ENCODE results near the gene F10. TPM values are rescaled to one million over a fixed set of nuclear protein-coding genes. Genes with fewer than 3 reads are reported as not detected.

The F10 gene
- total RNA-seq, 1 donor from 2014 or later: 0.23 TPM

DNA sequence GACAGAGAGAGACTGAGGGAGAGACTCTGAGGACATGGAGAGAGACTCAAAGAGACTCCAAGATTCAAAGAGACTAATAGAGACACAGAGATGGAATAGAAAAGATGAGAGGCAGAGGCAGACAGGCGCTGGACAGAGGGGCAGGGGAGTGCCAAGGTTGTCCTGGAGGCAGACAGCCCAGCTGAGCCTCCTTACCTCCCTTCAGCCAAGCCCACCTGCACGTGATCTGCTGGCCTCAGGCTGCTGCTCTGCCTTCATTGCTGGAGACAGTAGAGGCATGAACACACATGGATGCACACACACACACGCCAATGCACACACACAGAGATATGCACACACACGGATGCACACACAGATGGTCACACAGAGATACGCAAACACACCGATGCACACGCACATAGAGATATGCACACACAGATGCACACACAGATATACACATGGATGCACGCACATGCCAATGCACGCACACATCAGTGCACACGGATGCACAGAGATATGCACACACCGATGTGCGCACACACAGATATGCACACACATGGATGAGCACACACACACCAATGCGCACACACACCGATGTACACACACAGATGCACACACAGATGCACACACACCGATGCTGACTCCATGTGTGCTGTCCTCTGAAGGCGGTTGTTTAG, 3.3 kb upstream of the F10 start:
- Mint-ChIP-seq H3K4me3 (ENCODE audit: unreplicated experiment) (no peak overlapping the region), H3K27me3 (ENCODE audit: unreplicated experiment) (peaks cover 15% of the 10 kb centered on the region), H3K9me3 (ENCODE audit: unreplicated experiment) (no peaks in the 10 kb centered on the region), H3K4me1 (ENCODE audit: unreplicated experiment) (no peaks in the 10 kb centered on the region), H3K27ac (ENCODE audit: unreplicated experiment) (no peak overlapping the region), H3K36me3 (ENCODE audit: low read depth, unreplicated experiment) (peaks cover 4% of the 10 kb centered on the region)
- TF ChIP-seq, protein P1, sequence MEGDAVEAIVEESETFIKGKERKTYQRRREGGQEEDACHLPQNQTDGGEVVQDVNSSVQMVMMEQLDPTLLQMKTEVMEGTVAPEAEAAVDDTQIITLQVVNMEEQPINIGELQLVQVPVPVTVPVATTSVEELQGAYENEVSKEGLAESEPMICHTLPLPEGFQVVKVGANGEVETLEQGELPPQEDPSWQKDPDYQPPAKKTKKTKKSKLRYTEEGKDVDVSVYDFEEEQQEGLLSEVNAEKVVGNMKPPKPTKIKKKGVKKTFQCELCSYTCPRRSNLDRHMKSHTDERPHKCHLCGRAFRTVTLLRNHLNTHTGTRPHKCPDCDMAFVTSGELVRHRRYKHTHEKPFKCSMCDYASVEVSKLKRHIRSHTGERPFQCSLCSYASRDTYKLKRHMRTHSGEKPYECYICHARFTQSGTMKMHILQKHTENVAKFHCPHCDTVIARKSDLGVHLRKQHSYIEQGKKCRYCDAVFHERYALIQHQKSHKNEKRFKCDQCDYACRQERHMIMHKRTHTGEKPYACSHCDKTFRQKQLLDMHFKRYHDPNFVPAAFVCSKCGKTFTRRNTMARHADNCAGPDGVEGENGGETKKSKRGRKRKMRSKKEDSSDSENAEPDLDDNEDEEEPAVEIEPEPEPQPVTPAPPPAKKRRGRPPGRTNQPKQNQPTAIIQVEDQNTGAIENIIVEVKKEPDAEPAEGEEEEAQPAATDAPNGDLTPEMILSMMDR (IDR thresholded peaks at IDR 0.05; ENCODE audit: unreplicated experiment): no peak
- DNase-seq (ENCODE audit: low spot score): no peak

DNA sequence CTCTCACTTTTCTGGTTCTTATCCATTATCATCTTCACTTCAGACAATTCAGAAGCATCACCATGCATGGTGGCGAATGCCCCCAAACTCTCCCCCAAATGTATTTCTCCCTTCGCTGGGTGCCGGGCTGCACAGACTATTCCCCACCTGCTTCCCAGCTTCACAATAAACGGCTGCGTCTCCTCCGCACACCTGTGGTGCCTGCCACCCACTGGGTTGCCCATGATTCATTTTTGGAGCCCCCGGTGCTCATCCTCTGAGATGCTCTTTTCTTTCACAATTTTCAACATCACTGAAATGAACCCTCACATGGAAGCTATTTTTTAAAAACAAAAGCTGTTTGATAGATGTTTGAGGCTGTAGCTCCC, 2.8 kb upstream of the F10 start:
- H3K4me1 Mint-ChIP-seq (ENCODE audit: unreplicated experiment): no peaks in the 10 kb centered on the region
- H3K36me3 Mint-ChIP-seq (ENCODE audit: low read depth, unreplicated experiment): peaks cover 4% of the 10 kb centered on the region
- TF ChIP-seq, protein P1 (IDR thresholded peaks at IDR 0.05; ENCODE audit: unreplicated experiment): no peak
- no peak for DNase-seq (ENCODE audit: low spot score)
- no peak overlapping the region for H3K4me3 Mint-ChIP-seq (ENCODE audit: unreplicated experiment)
- peaks cover 15% of the 10 kb centered on the region for H3K27me3 Mint-ChIP-seq (ENCODE audit: unreplicated experiment)
- H3K9me3 Mint-ChIP-seq (ENCODE audit: unreplicated experiment): no peaks in the 10 kb centered on the region
- H3K27ac Mint-ChIP-seq (ENCODE audit: unreplicated experiment): no peak overlapping the region

DNA sequence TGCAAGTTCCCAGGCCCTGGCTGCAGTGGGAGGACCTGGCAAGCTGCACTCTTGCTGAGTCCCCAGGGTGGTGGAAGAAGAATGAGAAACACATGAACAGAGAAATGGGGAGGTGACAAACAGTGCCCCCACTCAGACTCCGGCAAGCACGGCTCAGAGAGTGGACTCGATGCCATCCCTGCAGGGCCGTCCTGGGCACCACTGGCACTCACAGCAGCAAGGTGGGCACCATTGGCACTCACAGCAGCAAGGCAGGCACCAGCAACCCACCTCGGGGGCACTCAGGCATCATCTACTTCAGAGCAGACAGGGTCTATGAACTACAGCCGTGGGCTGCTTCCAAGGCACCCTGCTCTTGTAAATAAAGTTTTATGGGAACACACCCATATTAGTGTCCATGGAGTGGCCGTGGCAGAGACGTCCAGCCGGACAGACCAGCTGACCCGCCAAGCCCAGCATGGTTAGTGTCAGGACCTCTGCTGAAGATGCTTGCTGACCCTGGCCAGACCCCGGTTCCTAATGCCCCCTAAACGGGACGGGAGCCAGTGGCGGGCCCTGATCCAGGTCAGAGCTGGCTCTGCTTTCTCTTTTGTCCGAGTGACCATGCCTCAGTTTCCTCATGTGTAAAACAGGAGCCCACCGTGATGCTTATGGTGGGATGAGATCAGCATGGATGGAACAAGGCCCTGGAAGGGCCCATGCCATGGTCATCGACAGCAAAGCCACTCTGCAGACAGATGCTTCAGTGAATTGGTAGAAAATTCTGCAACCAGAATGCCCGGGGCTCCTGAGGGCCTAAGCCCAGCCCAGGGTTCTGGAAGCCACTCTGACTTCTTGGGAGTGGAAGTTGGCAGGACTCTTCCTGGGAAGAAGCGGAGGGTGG, 2.1 kb upstream of the F10 start:
- no peak for DNase-seq (ENCODE audit: low spot score)
- no peaks in the 10 kb centered on the region for H3K4me1 Mint-ChIP-seq (ENCODE audit: unreplicated experiment)
- no peaks in the 10 kb centered on the region for H3K9me3 Mint-ChIP-seq (ENCODE audit: unreplicated experiment)
- H3K36me3 Mint-ChIP-seq (ENCODE audit: low read depth, unreplicated experiment): peaks cover 4% of the 10 kb centered on the region
- peaks cover 15% of the 10 kb centered on the region for H3K27me3 Mint-ChIP-seq (ENCODE audit: unreplicated experiment)
- no peak overlapping the region for H3K4me3 Mint-ChIP-seq (ENCODE audit: unreplicated experiment)
- TF ChIP-seq, protein P1 (IDR thresholded peaks at IDR 0.05; ENCODE audit: unreplicated experiment): no peak
- H3K27ac Mint-ChIP-seq (ENCODE audit: unreplicated experiment): no peak overlapping the region

DNA sequence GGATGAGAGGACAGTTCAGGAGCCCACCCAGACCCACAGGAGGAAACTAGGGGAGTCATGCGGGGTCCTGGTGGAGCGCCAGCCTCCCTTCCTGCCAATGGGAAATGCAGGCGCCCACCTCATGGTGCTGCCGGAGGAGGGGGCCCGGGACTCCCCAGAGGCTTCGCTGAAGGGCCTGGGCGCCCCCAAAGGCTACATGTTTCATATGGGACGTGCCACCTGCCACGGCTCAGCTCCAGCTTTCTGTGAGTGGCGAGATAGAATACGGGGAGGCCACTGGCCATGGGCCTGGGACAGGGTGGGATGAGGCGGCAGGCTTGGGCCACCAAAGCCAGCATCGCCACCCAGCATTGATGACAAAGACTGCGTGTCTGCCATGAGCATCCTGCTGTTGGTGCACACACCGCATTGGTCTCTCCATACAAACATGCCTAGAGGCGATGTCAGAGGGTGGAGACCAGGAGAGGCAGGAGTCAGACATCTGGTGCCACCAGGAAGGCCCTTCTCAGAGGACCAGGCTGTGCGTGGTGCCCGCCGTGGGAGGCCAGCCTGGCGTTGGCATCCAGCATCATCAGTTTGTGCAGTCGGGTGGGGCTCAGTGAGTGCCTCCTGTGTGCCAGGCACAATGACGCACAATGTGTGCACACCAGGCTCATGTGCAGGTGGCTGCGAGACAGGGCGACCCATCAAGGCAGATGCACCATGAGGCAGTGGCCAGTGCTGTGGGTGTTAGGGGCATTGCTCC, 1.2 kb upstream of the F10 start:
- no peak overlapping the region for H3K27ac Mint-ChIP-seq (ENCODE audit: unreplicated experiment)
- H3K4me1 Mint-ChIP-seq (ENCODE audit: unreplicated experiment): no peaks in the 10 kb centered on the region
- TF ChIP-seq, protein P1 (IDR thresholded peaks at IDR 0.05; ENCODE audit: unreplicated experiment): no peak
- no peak for DNase-seq (ENCODE audit: low spot score)
- H3K4me3 Mint-ChIP-seq (ENCODE audit: unreplicated experiment): no peak overlapping the region
- no peaks in the 10 kb centered on the region for H3K9me3 Mint-ChIP-seq (ENCODE audit: unreplicated experiment)
- peaks cover 13% of the 10 kb centered on the region for H3K27me3 Mint-ChIP-seq (ENCODE audit: unreplicated experiment)
- peaks cover 4% of the 10 kb centered on the region for H3K36me3 Mint-ChIP-seq (ENCODE audit: low read depth, unreplicated experiment)
